ENCODE data around the gene BAD. TPM values are rescaled to one million over a fixed set of nuclear protein-coding genes. Genes with fewer than 3 reads are reported as not detected.

Gene BAD
- total RNA-seq, 3 donors from 2014 or later (not counting 1 experiment from before 2014, with no cell fraction given), result 30.6 to 35.8 (median 31.6) TPM

DNA sequence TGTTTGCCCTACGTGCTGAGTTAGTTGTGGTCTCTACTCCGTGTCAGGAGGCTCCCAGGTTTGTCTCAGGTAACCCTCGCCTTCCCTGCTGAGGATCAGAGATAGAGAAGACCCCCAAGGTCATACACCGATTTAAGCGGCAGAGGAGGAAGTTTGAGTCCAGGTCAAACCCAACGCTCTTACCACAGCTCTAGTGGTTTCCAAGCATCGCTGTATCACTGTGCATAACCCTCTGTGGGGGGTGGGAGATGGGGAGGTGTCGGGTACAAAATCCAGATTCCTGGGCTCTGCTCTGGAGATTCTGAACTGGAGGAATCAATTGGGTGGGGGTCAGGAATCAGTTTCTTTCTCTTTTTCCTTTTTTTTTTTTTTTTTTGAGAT lies 53.5 kb downstream of the BAD start:
- TF ChIP-seq, protein P1, sequence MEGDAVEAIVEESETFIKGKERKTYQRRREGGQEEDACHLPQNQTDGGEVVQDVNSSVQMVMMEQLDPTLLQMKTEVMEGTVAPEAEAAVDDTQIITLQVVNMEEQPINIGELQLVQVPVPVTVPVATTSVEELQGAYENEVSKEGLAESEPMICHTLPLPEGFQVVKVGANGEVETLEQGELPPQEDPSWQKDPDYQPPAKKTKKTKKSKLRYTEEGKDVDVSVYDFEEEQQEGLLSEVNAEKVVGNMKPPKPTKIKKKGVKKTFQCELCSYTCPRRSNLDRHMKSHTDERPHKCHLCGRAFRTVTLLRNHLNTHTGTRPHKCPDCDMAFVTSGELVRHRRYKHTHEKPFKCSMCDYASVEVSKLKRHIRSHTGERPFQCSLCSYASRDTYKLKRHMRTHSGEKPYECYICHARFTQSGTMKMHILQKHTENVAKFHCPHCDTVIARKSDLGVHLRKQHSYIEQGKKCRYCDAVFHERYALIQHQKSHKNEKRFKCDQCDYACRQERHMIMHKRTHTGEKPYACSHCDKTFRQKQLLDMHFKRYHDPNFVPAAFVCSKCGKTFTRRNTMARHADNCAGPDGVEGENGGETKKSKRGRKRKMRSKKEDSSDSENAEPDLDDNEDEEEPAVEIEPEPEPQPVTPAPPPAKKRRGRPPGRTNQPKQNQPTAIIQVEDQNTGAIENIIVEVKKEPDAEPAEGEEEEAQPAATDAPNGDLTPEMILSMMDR (IDR thresholded peaks at IDR 0.05), result no peak
- peak overlapping the region; percentile 93 to 97 for H3K27ac Mint-ChIP-seq
- intact Hi-C loops (cut with micrococcal nuclease), result loop anchor here (1.0 kb wide), 4 partner anchors 10 to 45 kb away; partner anchors contain the start of genes FKBP2 and STIP1
- DNase-seq, result no peak
- H3K4me3 Mint-ChIP-seq, result peak overlapping the region; percentile 81
- H3K4me3 ChIP-seq (ENCODE audit: low read length), result peak overlapping the region; percentile 93
- WGBS (ENCODE audit: insufficient coverage), result 1% methylated on average over 8 of the region's 8 CpGs
- peaks cover 22 to 48% of the 10 kb centered on the region in 2 donors for H3K4me1 Mint-ChIP-seq
- H3K9me3 ChIP-seq (ENCODE audit: control insufficient read depth, insufficient read depth, low read length), result no peaks in the 10 kb centered on the region
- H3K9me3 Mint-ChIP-seq, result no peaks in the 10 kb centered on the region
- no peaks in the 10 kb centered on the region for H3K36me3 Mint-ChIP-seq
- peak overlapping the region; percentile 95 for H3K27ac ChIP-seq (ENCODE audit: low read length)
- H3K4me1 ChIP-seq (ENCODE audit: control insufficient read depth, insufficient read depth, low read length), result peaks cover 67% of the 10 kb centered on the region
- H3K36me3 ChIP-seq (ENCODE audit: control insufficient read depth, insufficient read depth, low read length), result no peaks in the 10 kb centered on the region
- no peaks in the 10 kb centered on the region for H3K27me3 ChIP-seq (ENCODE audit: control insufficient read depth, insufficient read depth, low read length)
- ATAC-seq, result no peak
- no peaks in the 10 kb centered on the region for H3K27me3 Mint-ChIP-seq (ENCODE audit: low read depth in 2 of 2)

DNA sequence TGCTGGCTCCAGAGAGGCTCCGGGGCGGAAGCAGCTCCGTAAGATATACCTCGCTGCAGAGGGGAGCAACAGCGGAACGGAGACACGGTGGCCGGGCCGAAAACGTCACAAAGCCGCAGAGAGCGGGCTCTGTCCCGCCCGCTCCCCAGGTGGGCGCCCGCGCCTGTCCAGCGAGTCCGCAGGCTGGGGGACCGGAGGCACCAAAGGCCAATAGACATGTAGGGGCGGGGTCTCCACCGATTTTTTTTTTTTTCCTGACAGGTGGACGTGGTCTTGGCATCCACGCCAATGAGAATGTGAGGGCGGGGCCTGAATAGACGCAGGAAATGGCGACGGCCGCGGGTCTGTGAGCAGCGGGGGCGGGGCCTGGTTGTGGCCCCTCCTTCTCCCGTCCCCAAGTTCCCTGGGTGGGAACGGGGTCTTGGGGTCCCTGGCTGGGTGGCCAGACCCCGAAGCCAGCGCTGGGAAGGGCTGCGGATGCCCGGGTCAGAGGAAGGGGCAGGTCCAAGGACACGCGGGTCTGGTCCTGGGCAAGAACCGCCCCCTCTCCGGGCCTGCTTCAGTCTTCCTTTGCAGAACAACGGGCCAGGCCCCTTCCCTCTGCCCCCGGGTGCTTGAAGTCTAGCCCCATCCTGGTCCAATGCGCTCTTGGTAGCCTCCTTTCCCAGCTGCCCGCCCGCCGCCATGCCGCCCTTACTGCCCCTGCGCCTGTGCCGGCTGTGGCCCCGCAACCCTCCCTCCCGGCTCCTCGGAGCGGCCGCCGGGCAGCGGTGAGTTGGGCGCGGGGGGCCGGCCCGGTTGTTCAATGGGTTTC lies 54.1 kb downstream of the BAD start, which contains the start of gene DNAJC4:
Gene DNAJC4, plus strand, starts transcription at position 378 of the 814 bp plus-strand sequence. Its CDS starts 307 bp downstream, at position 685.
- peaks cover 22 to 49% of the 10 kb centered on the region in 2 donors for H3K4me1 Mint-ChIP-seq
- H3K36me3 ChIP-seq (ENCODE audit: control insufficient read depth, insufficient read depth, low read length), result no peaks in the 10 kb centered on the region
- H3K36me3 Mint-ChIP-seq, result no peaks in the 10 kb centered on the region
- DNase-seq (peak; percentile 86 to 92), ATAC-seq (peak; percentile 64 to 78 (median 65))
- peak within 1 kb of the TSS; percentile 93 for H3K4me3 ChIP-seq (ENCODE audit: low read length)
- under 1% methylated on average over 62 of the region's 62 CpGs for WGBS (ENCODE audit: insufficient coverage)
- no peaks in the 10 kb centered on the region for H3K27me3 Mint-ChIP-seq (ENCODE audit: low read depth in 2 of 2)
- TF ChIP-seq, protein P1 (IDR thresholded peaks at IDR 0.05), result no peak
- H3K9me3 ChIP-seq (ENCODE audit: control insufficient read depth, insufficient read depth, low read length), result no peaks in the 10 kb centered on the region
- H3K27ac ChIP-seq (ENCODE audit: low read length), result peak within 1 kb of the TSS; percentile 95
- intact Hi-C loops (cut with micrococcal nuclease), result loop anchor here (1.0 kb wide), 4 partner anchors 11 to 44 kb away; partner anchors contain the start of genes FKBP2 and STIP1
- peak within 1 kb of the TSS; percentile 94 for H3K4me3 Mint-ChIP-seq
- peak within 1 kb of the TSS; percentile 93 to 97 for H3K27ac Mint-ChIP-seq
- no peaks in the 10 kb centered on the region for H3K9me3 Mint-ChIP-seq
- H3K4me1 ChIP-seq (ENCODE audit: control insufficient read depth, insufficient read depth, low read length), result peaks cover 66% of the 10 kb centered on the region
- no peaks in the 10 kb centered on the region for H3K27me3 ChIP-seq (ENCODE audit: control insufficient read depth, insufficient read depth, low read length)

DNA sequence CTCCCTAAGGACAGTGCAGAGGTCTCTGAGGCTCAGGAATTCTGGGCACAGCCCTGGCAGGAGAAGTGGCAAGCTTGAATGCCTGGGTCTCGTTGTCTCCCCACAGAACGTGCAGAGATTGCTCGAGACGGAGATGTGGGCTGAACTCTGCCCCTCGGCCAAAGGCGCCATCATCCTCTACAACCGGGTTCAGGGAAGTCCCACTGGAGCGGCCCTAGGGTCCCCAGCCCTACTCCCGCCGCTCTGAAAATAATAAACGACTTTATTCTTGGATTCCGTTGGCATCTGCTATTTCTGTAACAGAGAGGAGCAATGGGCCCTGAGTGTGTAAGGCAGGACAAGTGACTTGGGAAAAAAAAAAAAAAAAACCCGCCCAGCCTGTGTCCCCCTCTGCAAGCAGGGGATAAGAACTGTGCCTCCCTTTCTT lies 54.7 kb downstream of the BAD start:
- Histone ChIP-seq H3K36me3 (ENCODE audit: control insufficient read depth, insufficient read depth, low read length) (no peaks in the 10 kb centered on the region), H3K27me3 (ENCODE audit: control insufficient read depth, insufficient read depth, low read length) (no peaks in the 10 kb centered on the region), H3K9me3 (ENCODE audit: control insufficient read depth, insufficient read depth, low read length) (no peaks in the 10 kb centered on the region), H3K4me1 (ENCODE audit: control insufficient read depth, insufficient read depth, low read length) (peaks cover 67% of the 10 kb centered on the region), H3K27ac (ENCODE audit: low read length) (peak overlapping the region; percentile 95), H3K4me3 (ENCODE audit: low read length) (peak overlapping the region; percentile 93)
- ATAC-seq (no peak), DNase-seq (peak in 1 of 2 donors; percentile 16)
- Mint-ChIP-seq H3K36me3 (no peaks in the 10 kb centered on the region), H3K9me3 (no peaks in the 10 kb centered on the region), H3K4me1 (peaks cover 24 to 50% of the 10 kb centered on the region in 2 donors), H3K27me3 (ENCODE audit: low read depth in 2 of 2) (no peaks in the 10 kb centered on the region), H3K27ac (peak overlapping the region; percentile 93 to 97), H3K4me3 (peak overlapping the region; percentile 94)
- WGBS (ENCODE audit: insufficient coverage), result 61% methylated on average over 13 of the region's 13 CpGs
- intact Hi-C loops (cut with micrococcal nuclease), result loop anchor here (1.0 kb wide), 4 partner anchors 12 to 43 kb away; partner anchors contain the start of genes FKBP2 and STIP1
- TF ChIP-seq, protein P1 (IDR thresholded peaks at IDR 0.05), result no peak

Measured in natural killer cell (primary cell).